HCT116 (cell line): ENCODE measurements around the gene PKHD1. TPM values are rescaled to one million over a fixed set of nuclear protein-coding genes. Genes with fewer than 3 reads are reported as not detected.

Source experiments
- ATAC-seq: fragments of 200-7000 bp; cut with Tn5 transposase; 2 replicates; pipeline ENCODE4 v1.9.1; 2020; ENCODE audit warnings: mild to moderate bottlenecking, moderate library complexity
- BruUV-seq: library from RNA; stranded (reverse); fragments of 400-500 nt; replicated peaks from 2 replicates; lab custom pipeline; 2021; lab: Mats Ljungman, UMichigan
- CTCF ChIA-PET: fragments of 300-600 bp; sonication (Branson Sonifier 250); formaldehyde crosslinking; loops from one replicate; lab custom pipeline; 2021; ENCODE audit warnings: antibody characterized with exemption; lab: Charles Lee
- POLR2A ChIA-PET: fragments of 300-600, 350-600 bp; sonication (Branson Sonifier 250); formaldehyde crosslinking; loops from one replicate; lab custom pipeline; 2021; ENCODE audit warnings: antibody characterized with exemption; lab: Charles Lee
- RAD21 ChIA-PET, 2 experiments: fragments of 300-600 bp; sonication (Branson Sonifier 250); formaldehyde crosslinking; loops; one replicate each; lab custom pipeline; 2023; ENCODE audit warnings: low total read pairs in 2 of 2; ENCODE audit not compliant: uncharacterized antibody in 2 of 2, unreplicated experiment in 2 of 2, low non-redundant PET in 1 of 2; lab: Charles Lee
- DNase-seq: peaks from one replicate; pipeline ENCODE4 v3.0.0-alpha.2; 2010; ENCODE audit warnings: low read depth, low spot score
- H2AFZ ChIP-seq: fragments of 200-600 bp; shearing (Covaris generic), sonication (generic); 2 replicates; pipeline ENCODE4 v1.6.1; 2017; ENCODE audit warnings: low read depth, mixed run types, mixed read lengths, antibody characterized with exemption, low read length; ENCODE audit not compliant: poor library complexity, severe bottlenecking
- H3K27ac ChIP-seq: 2 replicates; pipeline ENCODE4 v1.5.1; 2012; ENCODE audit warnings: low read depth, low read length
- H3K27me3 ChIP-seq: fragments of 200-600 bp; sonication (generic); 2 replicates; pipeline ENCODE4 v1.6.1; 2016; ENCODE audit warnings: mixed run types, low read length, mixed read lengths; ENCODE audit not compliant: insufficient read depth
- H3K36me3 ChIP-seq, 2 experiments: fragments of 200-500 bp in 1 of 2; fragments of 200-600 bp in 1 of 2; sonication (Bioruptor generic) in 1 of 2; sonication (generic) in 1 of 2; 2 replicates each; pipeline versions ENCODE4 v1.5.1 to v1.6.1; 2014 to 2016; ENCODE audit warnings: low read length in 2 of 2, inconsistent platforms in 1 of 2, mixed read lengths in 1 of 2, mixed run types in 1 of 2; ENCODE audit not compliant: insufficient read depth in 2 of 2, control insufficient read depth in 1 of 2
- H3K4me1 ChIP-seq, 2 experiments: fragments of 200-600 bp in 1 of 2; sonication (generic) in 1 of 2; 2 replicates each; pipeline versions ENCODE4 v1.5.1 to v1.6.1; 2012 to 2017; ENCODE audit warnings: low read length in 2 of 2, inconsistent platforms in 1 of 2, mild to moderate bottlenecking in 1 of 2, mixed read lengths in 1 of 2, mixed run types in 1 of 2, moderate library complexity in 1 of 2; ENCODE audit not compliant: insufficient read depth in 2 of 2, control insufficient read depth in 1 of 2
- H3K4me2 ChIP-seq: fragments of 200-600 bp; sonication (generic); 2 replicates; pipeline ENCODE4 v1.6.1; 2017; ENCODE audit warnings: mixed run types, low read length, mixed read lengths
- H3K4me3 ChIP-seq, 2 experiments: fragments of 200-600 bp in 1 of 2; sonication (generic) in 1 of 2; replicated peaks in 1 of 2; 2 replicates each; pipeline ENCODE4 v1.5.1; 2011 to 2016; ENCODE audit warnings: low read length in 2 of 2, control low read depth in 1 of 2, low read depth in 1 of 2, mild to moderate bottlenecking in 1 of 2, mixed read lengths in 1 of 2, mixed run types in 1 of 2
- H3K79me2 ChIP-seq: fragments of 200-600 bp; sonication (generic); 2 replicates; pipeline ENCODE4 v1.6.1; 2017; ENCODE audit warnings: mild to moderate bottlenecking, mixed run types, low read length, moderate library complexity, mixed read lengths; ENCODE audit not compliant: insufficient read depth
- H3K9ac ChIP-seq: fragments of 200-600 bp; sonication (generic); 2 replicates; pipeline ENCODE4 v1.6.1; 2016; ENCODE audit warnings: low read length, mixed read lengths
- H3K9me2 ChIP-seq: fragments of 200-600 bp; sonication (generic), shearing (Covaris generic); 2 replicates; pipeline ENCODE4 v1.6.1; 2017; ENCODE audit warnings: mixed run types, mild to moderate bottlenecking, moderate library complexity; ENCODE audit not compliant: insufficient read depth
- H3K9me3 ChIP-seq, 2 experiments: fragments of 200-500 bp in 1 of 2; fragments of 200-600 bp in 1 of 2; sonication (Bioruptor generic) in 1 of 2; sonication (generic) in 1 of 2; 2 replicates each; pipeline ENCODE4 v1.6.1; 2014 to 2017; ENCODE audit warnings: low read length in 2 of 2, mixed read lengths in 2 of 2, inconsistent platforms in 1 of 2, low read depth in 1 of 2, mild to moderate bottlenecking in 1 of 2, mixed run types in 1 of 2, moderate library complexity in 1 of 2; ENCODE audit not compliant: control insufficient read depth in 1 of 2, insufficient read depth in 1 of 2
- H4K20me1 ChIP-seq: fragments of 200-600 bp; sonication (generic), shearing (Covaris generic); 2 replicates; pipeline ENCODE4 v1.6.1; 2017; ENCODE audit warnings: mixed run types, mild to moderate bottlenecking, moderate library complexity; ENCODE audit not compliant: insufficient read depth
- EGR1 ChIP-seq: IDR thresholded peaks from 2 replicates; pipeline ENCODE4 v1.6.1; 2012; ENCODE audit warnings: low read depth
- ELF1 ChIP-seq: IDR thresholded peaks from 2 replicates; pipeline ENCODE4 v1.6.1; 2012; ENCODE audit warnings: low read depth, borderline replicate concordance
- FOSL1 ChIP-seq: IDR thresholded peaks from 2 replicates; pipeline ENCODE4 v1.6.1; 2012; ENCODE audit warnings: low read depth
- SIN3A ChIP-seq: IDR thresholded peaks from 2 replicates; pipeline ENCODE4 v1.6.1; 2012; ENCODE audit warnings: low read depth
- SP1 ChIP-seq: IDR thresholded peaks from 2 replicates; pipeline ENCODE4 v1.6.1; 2012; ENCODE audit warnings: low read depth
- SRF ChIP-seq: IDR thresholded peaks from 2 replicates; pipeline ENCODE4 v1.6.1; 2012; ENCODE audit warnings: low read depth
- TCF7L2 ChIP-seq: IDR thresholded peaks from 2 replicates; pipeline ENCODE4 v1.7.0; 2011; ENCODE audit warnings: borderline replicate concordance, inconsistent platforms; ENCODE audit not compliant: insufficient read depth, insufficient read length; ENCODE audit errors: extremely low read depth
- ZBTB33 ChIP-seq: IDR thresholded peaks from 2 replicates; pipeline ENCODE4 v1.6.1; 2011; ENCODE audit warnings: mild to moderate bottlenecking, low read length, moderate library complexity; ENCODE audit not compliant: insufficient replicate concordance; ENCODE audit errors: extremely low read depth
- ZFX ChIP-seq: fragments of 450-650 bp; IDR thresholded peaks from 2 replicates; pipeline ENCODE4 v1.6.1; 2017
- intact Hi-C: fragments of 100-400 bp; cut with micrococcal nuclease; formaldehyde crosslinking; loops from 2 replicates; pipeline ENCODE4 v1.10.0; 2022
- total RNA-seq: library from RNA; stranded (reverse); gene quantifications from one replicate; pipeline ENCODE4 v1.2.1, GENCODE V29; 2021; ENCODE audit not compliant: unreplicated experiment
- TF ChIP-seq, protein P1 (sequence below): IDR thresholded peaks from 2 replicates; pipeline ENCODE4 v1.6.1; 2012

Gene PKHD1
- total RNA-seq, 1 experiment from 2014 or later: not detected

GRCh38 chr6:51986864-51987263 is 100.5 kb downstream of the PKHD1 start:
- TF ChIP-seq SP1: no peak
- no peak for TF ChIP-seq SRF
- no peak for TF ChIP-seq TCF7L2
- no peak for TF ChIP-seq ZBTB33
- TF ChIP-seq, protein P1, sequence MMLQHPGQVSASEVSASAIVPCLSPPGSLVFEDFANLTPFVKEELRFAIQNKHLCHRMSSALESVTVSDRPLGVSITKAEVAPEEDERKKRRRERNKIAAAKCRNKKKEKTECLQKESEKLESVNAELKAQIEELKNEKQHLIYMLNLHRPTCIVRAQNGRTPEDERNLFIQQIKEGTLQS: no peak
- no peak for TF ChIP-seq ELF1
- no peak for TF ChIP-seq SIN3A
- no peak for TF ChIP-seq EGR1
- TF ChIP-seq FOSL1: no peak
- TF ChIP-seq ZFX: no peak
- no peak overlapping the region for H3K9ac ChIP-seq
- RAD21 ChIA-PET: no interaction called here
- POLR2A ChIA-PET: no interaction called here
- DNase-seq: no peak
- no peak for ATAC-seq
- no peaks in the 10 kb centered on the region for H3K4me1 ChIP-seq
- H4K20me1 ChIP-seq: no peaks in the 10 kb centered on the region
- CTCF ChIA-PET: no interaction called here
- no peak overlapping the region for H3K4me2 ChIP-seq
- H3K79me2 ChIP-seq: no peaks in the 10 kb centered on the region
- no peak overlapping the region for H2AFZ ChIP-seq
- H3K27ac ChIP-seq: no peak overlapping the region
- no peaks in the 10 kb centered on the region for H3K9me3 ChIP-seq
- BruUV-seq: no TSS peak
- H3K4me3 ChIP-seq: no peak overlapping the region
- no peaks in the 10 kb centered on the region for H3K36me3 ChIP-seq
- peaks cover 17% of the 10 kb centered on the region; the same call in 1 of the 2 replicates for H3K27me3 ChIP-seq
- intact Hi-C loops: no loop called here
- H3K9me2 ChIP-seq: no peaks in the 10 kb centered on the region
